ENCODE data around the gene FBXL4.

The FBXL4 gene

GRCh38 chr6:98981473-98981872, 33.7 kb upstream of the FBXL4 start:
- DNase-seq (ENCODE audit: extremely low spot score), result no peak
- ChIA-PET CTCF (interaction anchor here (2.1 kb wide), 1 partner anchor 13 kb away, joined by 7 read pairs; no protein-coding TSS in a partner anchor), POLR2A (no interaction called here)
- TF ChIP-seq, protein P1, sequence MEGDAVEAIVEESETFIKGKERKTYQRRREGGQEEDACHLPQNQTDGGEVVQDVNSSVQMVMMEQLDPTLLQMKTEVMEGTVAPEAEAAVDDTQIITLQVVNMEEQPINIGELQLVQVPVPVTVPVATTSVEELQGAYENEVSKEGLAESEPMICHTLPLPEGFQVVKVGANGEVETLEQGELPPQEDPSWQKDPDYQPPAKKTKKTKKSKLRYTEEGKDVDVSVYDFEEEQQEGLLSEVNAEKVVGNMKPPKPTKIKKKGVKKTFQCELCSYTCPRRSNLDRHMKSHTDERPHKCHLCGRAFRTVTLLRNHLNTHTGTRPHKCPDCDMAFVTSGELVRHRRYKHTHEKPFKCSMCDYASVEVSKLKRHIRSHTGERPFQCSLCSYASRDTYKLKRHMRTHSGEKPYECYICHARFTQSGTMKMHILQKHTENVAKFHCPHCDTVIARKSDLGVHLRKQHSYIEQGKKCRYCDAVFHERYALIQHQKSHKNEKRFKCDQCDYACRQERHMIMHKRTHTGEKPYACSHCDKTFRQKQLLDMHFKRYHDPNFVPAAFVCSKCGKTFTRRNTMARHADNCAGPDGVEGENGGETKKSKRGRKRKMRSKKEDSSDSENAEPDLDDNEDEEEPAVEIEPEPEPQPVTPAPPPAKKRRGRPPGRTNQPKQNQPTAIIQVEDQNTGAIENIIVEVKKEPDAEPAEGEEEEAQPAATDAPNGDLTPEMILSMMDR (IDR thresholded peaks at IDR 0.05; ENCODE audit: control extremely low read depth, extremely low read depth, low read depth, missing control alignments), result no peak

GRCh38 chr6:98980819-98981218, 33.1 kb upstream of the FBXL4 start:
- DNase-seq (ENCODE audit: extremely low spot score), result no peak
- ChIA-PET POLR2A (no interaction called here), CTCF (interaction anchor here (2.1 kb wide), 1 partner anchor 12 kb away, joined by 7 read pairs; no protein-coding TSS in a partner anchor)
- TF ChIP-seq, protein P1 (IDR thresholded peaks at IDR 0.05; ENCODE audit: control extremely low read depth, extremely low read depth, low read depth, missing control alignments), result no peak

DNA sequence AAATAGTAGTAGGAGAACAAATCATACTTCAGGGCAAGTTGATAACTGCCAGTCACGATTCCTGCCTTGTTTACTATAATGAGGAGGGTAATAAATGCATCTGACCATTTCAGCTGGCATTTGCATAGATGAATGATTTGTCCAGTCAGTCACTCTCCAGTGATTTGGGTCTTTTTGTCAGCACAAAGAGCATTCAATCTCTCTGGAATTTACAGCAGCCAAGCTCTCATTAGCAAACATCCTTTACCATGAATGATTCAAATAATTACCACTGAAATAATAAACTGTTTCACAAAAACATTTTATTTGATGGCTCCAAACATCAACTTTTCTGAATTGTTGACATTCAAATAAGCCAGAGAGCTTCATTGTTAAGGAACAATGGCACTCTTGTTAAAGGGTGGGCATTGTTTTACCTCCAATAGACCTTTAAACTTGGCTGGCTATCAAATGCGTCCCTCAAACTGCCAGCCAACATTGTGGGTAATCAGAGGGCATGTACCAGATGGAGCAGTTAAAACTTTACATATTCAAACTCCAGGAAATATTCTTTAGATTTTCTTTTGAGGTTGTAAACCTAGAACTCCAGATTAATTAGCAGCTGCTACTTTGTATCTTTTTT, 30.0 kb upstream of the FBXL4 start:
- ChIA-PET POLR2A (no interaction called here), CTCF (interaction anchor here (0.9 to 2.8 kb wide), 3 partner anchors 8 to 19 kb away, joined by 3 to 8 read pairs (median 6); no protein-coding TSS in a partner anchor)
- TF ChIP-seq, protein P1 (IDR thresholded peaks at IDR 0.05; ENCODE audit: control extremely low read depth, extremely low read depth, low read depth, missing control alignments), result no peak
- DNase-seq (ENCODE audit: extremely low spot score), result no peak

GRCh38 chr6:98976674-98977385, 29.1 kb upstream of the FBXL4 start:
- CTCF ChIA-PET, result interaction anchor here (0.9 to 2.8 kb wide), 3 partner anchors 9 to 18 kb away, joined by 3 to 8 read pairs (median 6); no protein-coding TSS in a partner anchor
- POLR2A ChIA-PET, result no interaction called here
- DNase-seq (ENCODE audit: extremely low spot score), result no peak
- TF ChIP-seq, protein P1 (IDR thresholded peaks at IDR 0.05; ENCODE audit: control extremely low read depth, extremely low read depth, low read depth, missing control alignments), result no peak

DNA sequence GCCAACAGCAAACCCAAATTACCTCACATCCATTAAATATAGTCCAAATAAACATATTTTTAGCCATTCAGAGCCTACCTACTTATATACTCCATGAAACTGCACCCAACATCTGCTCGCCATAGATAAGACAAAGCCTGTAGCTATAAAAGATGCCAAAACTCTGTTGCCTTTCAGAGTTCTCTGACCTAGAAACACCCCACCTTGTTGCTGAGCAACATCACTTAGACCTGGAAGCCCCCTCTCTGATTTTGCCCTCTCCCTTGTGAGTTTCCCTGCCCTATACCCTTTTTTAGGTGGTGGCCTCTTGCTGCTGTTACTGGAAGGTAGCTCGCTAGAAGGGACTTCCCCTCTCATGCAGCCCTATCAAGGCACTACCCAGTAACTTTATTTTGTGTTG, 27.7 kb upstream of the FBXL4 start:
- ChIA-PET CTCF (interaction anchor here (1.0 to 1.5 kb wide), 3 partner anchors 10 to 14 kb away, joined by 3 to 5 read pairs (median 3); no protein-coding TSS in a partner anchor), POLR2A (no interaction called here)
- TF ChIP-seq, protein P1 (IDR thresholded peaks at IDR 0.05; ENCODE audit: control extremely low read depth, extremely low read depth, low read depth, missing control alignments), result no peak

GRCh38 chr6:98974309-98974708, 26.6 kb upstream of the FBXL4 start:
- no peak for DNase-seq (ENCODE audit: extremely low spot score)
- TF ChIP-seq, protein P1 (IDR thresholded peaks at IDR 0.05; ENCODE audit: control extremely low read depth, extremely low read depth, low read depth, missing control alignments), result no peak
- ChIA-PET POLR2A (no interaction called here), CTCF (interaction anchor here (1.1 to 1.2 kb wide), 2 partner anchors 9 to 26 kb away, joined by 3 to 4 read pairs; partner anchors contain the start of gene FBXL4)

More for the DNA sequence above, 27.7 kb upstream of the FBXL4 start:
- DNase-seq (ENCODE audit: extremely low spot score), result no peak
